Keratinocyte (primary cell): Measurements from ENCODE around the gene RAB14.
"Not testable (repeated sequence)": the region's sequence is repeated elsewhere in the genome, so short reads cannot be mapped to it uniquely, and the experiment has no call there.

Source experiments
- CTCF ChIP-seq, 3 experiments: IDR thresholded peaks in 1 of 3; conservative IDR thresholded peaks in 1 of 3; optimal IDR thresholded peaks in 1 of 3; 2 replicates in 2 of 3; 3 replicates in 1 of 3; pipeline versions ENCODE3 to v1.5.1; 2011; ENCODE audit warnings: low read length in 3 of 3, mild to moderate bottlenecking in 3 of 3, moderate library complexity in 2 of 3, control low read depth in 1 of 3, inconsistent platforms in 1 of 3; ENCODE audit not compliant: insufficient read depth in 2 of 3; ENCODE audit errors: extremely low read depth in 1 of 3
- EZH2 ChIP-seq: IDR thresholded peaks from one replicate; pipeline ENCODE4 v1.6.1; 2012; ENCODE audit warnings: inconsistent platforms, mild to moderate bottlenecking, low read length, moderate library complexity

- not testable (repeated sequence) for TF ChIP-seq CTCF (optimal IDR thresholded peaks at IDR 0.05 in 1 of 3, IDR thresholded peaks at IDR 0.05 in 1 of 3, conservative IDR thresholded peaks at IDR 0.05 in 1 of 3; ENCODE audit: extremely low read depth in 1 of 3, insufficient read depth in 2 of 3, low read length in 3 of 3); EZH2
Measured at GRCh38 chr9:121179373-121179721, 22.3 kb downstream of the RAB14 start.
